DMS153 treated with DMSO at 0.1 percent for 48 hours (cell line): ENCODE measurements around the gene SAG.
"Not testable (repeated sequence)": the region's sequence is repeated elsewhere in the genome, so short reads cannot be mapped to it uniquely, and the experiment has no call there.

ENCODE experiments used
- DNase-seq: peaks from one replicate; lab custom pipeline; 2025; ENCODE audit not compliant: unreplicated experiment; lab: John Stamatoyannopoulos, UW

Gene SAG

GRCh38 chr2:233354500-233354924 lies 46.9 kb downstream of the SAG start:
- DNase-seq: no peak

- DNase-seq: peak; percentile 33
Measured at GRCh38 chr2:233354971-233355574, 47.5 kb downstream of the SAG start.

GRCh38 chr2:233355916-233356315 lies 48.3 kb downstream of the SAG start:
- no peak for DNase-seq

DNA sequence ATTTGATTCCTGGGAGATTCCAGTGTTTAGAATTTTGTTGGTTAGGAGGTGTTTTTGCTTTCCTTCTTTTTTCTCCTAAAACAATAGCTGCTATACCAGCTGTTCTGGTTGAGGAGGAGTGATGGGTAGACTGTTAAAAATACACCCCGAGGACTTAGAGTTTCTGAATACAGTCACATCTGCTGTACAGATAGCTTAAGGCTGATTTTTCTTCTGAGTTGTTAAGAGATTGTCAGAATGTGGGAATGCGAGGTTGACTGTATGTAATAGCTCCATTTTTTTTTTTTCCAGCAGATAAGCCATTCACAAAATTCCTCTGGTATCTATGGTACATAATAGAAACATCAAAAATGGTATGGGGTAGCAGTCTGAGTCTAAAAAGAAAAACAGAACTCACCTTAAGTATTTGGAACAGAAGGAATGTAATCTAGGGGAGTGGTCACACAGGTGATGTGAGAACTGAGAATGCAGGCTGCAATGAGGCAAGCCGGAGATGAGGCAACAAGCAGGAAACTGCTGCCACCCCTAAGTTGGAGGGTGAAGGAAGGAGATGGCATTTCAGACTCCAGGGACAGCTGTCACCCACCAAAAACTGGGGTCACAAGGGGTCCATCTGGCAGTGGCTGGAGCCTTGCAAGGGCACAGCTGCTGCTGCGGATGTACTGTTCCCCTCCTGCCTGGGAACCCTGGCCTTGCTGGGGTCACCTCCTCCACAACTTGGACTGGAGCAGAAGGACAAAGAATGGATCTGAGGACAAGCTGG lies 49.1 kb downstream of the SAG start:
- no peak for DNase-seq

DNA sequence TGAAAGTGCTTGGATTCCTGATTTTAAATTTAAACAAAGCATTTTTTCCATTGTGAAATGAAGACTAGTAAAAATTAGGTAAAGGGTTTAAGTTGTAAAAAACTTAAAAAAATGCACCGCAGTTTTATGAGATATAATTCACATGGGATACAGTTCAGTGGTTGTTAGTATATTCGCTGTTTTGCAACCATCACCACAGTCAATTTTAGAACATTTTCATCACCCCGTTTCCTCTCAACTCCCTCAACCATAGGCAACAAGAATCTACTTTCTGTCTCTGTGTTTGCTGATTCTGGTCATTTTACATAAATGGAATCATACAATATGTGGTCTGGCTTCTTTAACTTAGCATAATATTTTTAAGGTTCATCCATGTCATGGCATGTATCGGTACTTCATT lies 50.7 kb downstream of the SAG start:
- no peak for DNase-seq

DNA sequence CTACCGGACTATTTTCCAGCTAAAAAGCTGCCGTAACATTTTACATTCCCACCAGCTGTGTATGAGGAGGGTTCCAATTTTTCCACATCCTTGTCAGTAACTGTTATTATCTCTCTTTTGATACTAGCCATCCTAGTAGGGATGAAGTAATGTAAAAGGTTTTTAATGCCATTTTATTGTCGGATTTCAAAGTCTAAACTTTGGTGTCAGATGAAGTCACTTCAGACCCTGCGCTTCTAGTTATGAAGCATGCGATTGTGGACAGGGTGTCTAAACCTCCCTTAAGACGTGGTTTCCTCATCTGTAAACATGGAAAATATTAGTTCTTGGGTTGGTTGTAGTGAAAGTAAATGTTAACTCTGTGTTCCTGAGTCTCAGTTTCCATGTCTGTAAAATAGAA lies 51.3 kb downstream of the SAG start:
- DNase-seq: no peak

GRCh38 chr2:233359823-233360222 lies 52.2 kb downstream of the SAG start:
- DNase-seq: no peak

- DNase-seq: no peak
Measured at GRCh38 chr2:233360771-233361176, 53.2 kb downstream of the SAG start.

- DNase-seq: no peak
Measured at GRCh38 chr2:233361297-233361696, 53.7 kb downstream of the SAG start.

DNA sequence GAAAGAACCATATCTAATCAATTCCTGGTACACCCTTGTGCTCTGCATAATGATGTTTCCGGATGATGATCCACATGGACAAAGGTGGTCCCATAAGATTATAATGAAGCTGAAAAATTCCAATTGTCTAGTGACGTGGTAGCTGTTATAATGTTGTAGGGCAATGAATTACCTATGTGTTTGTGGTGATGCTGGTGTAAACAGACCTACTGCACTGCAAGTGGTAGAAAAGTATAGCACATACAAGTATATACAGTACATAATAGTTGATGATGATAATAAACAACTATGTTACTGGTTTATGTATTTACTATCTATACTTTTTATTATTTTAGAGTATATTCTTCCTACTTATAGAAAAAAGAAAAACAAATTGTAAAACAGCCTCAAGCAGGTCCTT lies 55.1 kb downstream of the SAG start:
- no peak for DNase-seq

DNA sequence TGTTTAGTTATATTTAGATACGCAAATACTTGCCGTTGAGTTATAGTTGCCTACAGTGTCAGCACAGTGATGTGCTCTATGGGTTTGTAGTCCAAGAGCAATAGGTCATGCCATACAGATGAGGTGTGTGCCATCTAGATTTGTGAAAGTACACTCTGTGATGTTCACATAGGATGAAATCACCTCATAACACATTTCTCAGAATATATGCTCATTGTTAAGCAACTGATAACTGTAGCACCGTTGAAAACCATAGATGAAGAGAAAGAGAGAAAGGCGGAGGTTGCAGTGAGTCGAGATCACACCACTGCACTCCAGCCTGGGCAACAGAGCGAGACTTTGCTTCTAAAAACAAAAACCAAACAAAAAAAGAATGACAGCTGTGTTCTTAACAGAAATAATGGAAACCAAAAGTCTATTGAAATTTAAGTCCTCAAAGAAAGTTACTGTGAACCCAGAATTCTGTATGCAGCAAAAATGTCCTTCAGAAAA lies 56.2 kb downstream of the SAG start:
- no peak for DNase-seq

GRCh38 chr2:233365861-233366520 lies 58.4 kb downstream of the SAG start:
- DNase-seq: no peak

GRCh38 chr2:233367586-233367985 lies 60.0 kb downstream of the SAG start:
- DNase-seq: no peak

GRCh38 chr2:233368756-233369155 lies 61.1 kb downstream of the SAG start:
- no peak for DNase-seq

- no peak for DNase-seq
Measured at GRCh38 chr2:233369462-233369861, 61.8 kb downstream of the SAG start.

DNA sequence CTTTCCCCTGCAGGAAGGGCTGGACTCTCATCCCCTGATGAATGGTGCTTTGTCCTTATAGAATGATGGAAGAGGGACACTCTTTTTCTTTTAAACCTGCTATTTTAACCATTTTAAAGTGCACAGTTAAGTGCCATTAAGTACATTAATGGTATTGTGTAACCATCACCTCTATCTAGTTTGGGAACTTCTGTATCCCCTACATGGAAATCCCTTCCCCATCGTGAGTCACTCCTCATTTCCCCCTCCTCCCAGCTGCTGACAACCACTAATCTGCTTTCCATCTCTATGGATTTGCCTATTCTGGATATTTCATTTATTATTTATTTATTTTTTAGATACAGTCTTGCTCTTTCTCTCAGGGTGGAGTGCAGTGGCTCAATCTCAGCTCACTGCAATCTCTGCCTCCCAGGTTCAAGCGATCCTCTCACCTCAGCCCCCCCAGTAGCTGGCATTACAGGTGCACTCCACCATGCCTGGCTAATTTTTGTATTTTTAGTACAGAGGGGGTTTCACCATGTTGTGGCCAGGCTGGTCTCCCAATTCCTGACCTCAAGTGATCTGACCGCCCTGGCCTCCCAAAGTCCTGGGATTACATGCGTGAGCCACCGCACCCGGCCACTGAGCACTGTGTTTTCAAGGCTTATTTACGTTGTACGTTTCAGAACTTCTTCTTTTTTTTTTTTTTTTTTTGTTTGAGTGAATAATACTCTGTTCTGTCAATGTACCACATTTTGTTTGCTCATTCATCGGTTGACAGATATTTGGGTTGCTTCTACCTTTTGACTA lies 62.5 kb downstream of the SAG start:
- no peak for DNase-seq

GRCh38 chr2:233371641-233372040 lies 64.0 kb downstream of the SAG start:
- DNase-seq: no peak

- DNase-seq: no peak
Measured at GRCh38 chr2:233372855-233373254, 65.2 kb downstream of the SAG start.

GRCh38 chr2:233373316-233373715 lies 65.7 kb downstream of the SAG start:
- no peak for DNase-seq

DNA sequence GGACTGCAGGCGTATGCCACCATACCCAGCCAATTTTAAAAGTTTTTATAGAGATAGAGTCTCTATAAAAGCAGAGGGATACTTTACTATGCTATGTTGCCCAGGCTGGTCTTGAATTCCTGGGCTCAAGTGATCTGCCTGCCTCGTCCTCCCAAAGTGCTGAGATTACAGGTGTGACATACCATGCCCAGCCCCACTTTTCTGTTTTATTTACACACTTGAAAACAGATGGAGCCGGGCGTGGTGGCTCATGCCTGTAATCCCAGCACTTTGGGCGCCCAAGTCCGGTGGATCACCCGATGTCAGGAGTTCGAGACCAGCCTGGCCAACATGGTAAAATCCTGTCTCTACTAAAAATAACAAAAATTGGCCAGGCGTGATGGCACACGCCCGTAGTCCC lies 67.2 kb downstream of the SAG start:
- not testable (repeated sequence) for DNase-seq
